ENCODE data around the gene RSPH3. TPM values are rescaled to one million over a fixed set of nuclear protein-coding genes. Genes with fewer than 3 reads are reported as not detected.
"Not testable (repeated sequence)": the region's sequence is repeated elsewhere in the genome, so short reads cannot be mapped to it uniquely, and the experiment has no call there.

The RSPH3 gene
- total RNA-seq, 1 donor from 2014 or later = 5.5 TPM

DNA sequence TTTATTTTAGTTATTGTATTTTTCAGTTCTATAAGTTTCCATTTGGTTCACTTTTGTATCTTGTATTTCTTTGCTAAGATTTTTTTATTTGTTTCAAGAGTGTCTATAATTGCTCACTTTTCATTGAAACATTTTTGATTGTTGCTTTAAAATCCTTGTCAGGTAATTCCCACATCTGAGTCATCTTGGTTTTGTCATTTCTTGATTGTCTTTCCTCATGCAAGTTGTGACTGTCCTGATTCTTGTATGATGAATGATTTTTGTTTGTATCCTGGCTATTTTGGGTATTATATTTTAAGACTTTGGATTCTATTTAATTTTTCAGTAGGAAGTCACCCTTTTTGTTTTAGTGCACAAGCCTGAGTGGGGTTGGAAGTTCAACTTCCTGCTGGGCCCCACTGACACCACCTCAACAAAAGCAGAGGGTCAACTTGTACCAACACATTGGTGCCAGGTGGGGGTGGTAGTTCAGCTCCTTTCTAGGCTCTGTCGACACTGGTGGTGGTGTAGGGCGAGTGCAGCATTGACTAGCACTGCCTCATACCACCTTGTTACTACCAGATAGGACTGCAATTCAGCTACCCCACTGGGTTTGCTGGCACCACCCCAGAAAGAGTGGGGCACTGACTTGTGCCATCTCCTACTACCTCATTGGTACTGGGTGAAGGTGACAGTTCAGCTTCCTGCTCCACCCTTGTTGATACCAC lies 8.8 kb downstream of the RSPH3 start:
- TF ChIP-seq, protein P1, sequence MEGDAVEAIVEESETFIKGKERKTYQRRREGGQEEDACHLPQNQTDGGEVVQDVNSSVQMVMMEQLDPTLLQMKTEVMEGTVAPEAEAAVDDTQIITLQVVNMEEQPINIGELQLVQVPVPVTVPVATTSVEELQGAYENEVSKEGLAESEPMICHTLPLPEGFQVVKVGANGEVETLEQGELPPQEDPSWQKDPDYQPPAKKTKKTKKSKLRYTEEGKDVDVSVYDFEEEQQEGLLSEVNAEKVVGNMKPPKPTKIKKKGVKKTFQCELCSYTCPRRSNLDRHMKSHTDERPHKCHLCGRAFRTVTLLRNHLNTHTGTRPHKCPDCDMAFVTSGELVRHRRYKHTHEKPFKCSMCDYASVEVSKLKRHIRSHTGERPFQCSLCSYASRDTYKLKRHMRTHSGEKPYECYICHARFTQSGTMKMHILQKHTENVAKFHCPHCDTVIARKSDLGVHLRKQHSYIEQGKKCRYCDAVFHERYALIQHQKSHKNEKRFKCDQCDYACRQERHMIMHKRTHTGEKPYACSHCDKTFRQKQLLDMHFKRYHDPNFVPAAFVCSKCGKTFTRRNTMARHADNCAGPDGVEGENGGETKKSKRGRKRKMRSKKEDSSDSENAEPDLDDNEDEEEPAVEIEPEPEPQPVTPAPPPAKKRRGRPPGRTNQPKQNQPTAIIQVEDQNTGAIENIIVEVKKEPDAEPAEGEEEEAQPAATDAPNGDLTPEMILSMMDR (IDR thresholded peaks at IDR 0.05; ENCODE audit: insufficient read depth, low read length, severe bottlenecking) = peak; percentile 8
- Histone ChIP-seq H3K36me3 (ENCODE audit: control insufficient read depth, insufficient read depth, low read length) (no peaks in the 10 kb centered on the region), H3K4me3 (ENCODE audit: low read depth, low read length) (no peak overlapping the region), H3K27me3 (ENCODE audit: control insufficient read depth, insufficient read depth, low read length) (no peaks in the 10 kb centered on the region)
- peak; percentile 78 for DNase-seq (ENCODE audit: low read depth)
- no peak for FAIRE-seq

DNA sequence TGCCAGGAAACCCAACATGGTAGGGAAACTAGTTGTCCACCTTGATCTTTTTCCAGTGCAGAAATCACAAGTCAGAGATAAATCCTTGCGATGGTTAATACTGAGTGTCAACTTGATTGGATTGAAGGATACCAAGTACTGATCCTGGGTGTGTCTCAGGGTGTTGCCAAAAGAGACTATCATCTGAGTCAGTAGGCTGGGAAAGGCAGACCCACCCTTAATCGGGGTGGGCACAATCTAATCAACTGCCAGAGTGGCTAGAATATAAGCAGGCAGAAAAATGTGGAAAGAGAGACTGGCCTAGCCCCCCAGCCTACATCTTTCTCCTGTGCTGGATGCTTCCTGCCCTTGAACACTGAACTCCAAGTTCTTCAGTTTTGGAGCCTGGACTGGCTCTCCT lies 10.3 kb downstream of the RSPH3 start:
- H3K36me3 ChIP-seq (ENCODE audit: control insufficient read depth, insufficient read depth, low read length); H3K4me3 ChIP-seq (ENCODE audit: low read depth, low read length); H3K27me3 ChIP-seq (ENCODE audit: control insufficient read depth, insufficient read depth, low read length); DNase-seq (ENCODE audit: low read depth): not testable (repeated sequence)
- peak; percentile 50 for FAIRE-seq

DNA sequence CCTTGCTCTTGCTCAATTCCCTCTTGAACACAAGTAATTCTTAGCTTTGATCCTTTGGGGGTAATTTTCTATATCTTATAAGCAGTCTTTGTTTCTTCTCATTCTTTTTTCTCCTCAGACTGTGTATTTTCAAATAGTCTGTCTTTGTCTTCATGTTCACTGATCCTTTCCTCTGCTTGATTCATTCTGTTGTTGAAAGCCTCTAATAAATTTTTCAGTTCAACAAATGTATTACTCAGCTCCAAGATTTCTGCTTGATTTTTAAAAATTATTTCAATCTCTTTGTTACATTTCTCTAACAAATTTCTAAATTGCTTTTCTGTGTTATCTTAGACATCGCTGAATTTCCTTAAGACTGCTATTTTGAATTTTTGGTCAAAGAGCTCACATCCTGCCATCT lies 11.5 kb downstream of the RSPH3 start:
- DNase-seq (ENCODE audit: low read depth) (no peak), FAIRE-seq (no peak)
- Histone ChIP-seq H3K27me3 (ENCODE audit: control insufficient read depth, insufficient read depth, low read length) (no peaks in the 10 kb centered on the region), H3K4me3 (ENCODE audit: low read depth, low read length) (no peak overlapping the region), H3K36me3 (ENCODE audit: control insufficient read depth, insufficient read depth, low read length) (no peaks in the 10 kb centered on the region)
- TF ChIP-seq, protein P1 (IDR thresholded peaks at IDR 0.05; ENCODE audit: insufficient read depth, low read length, severe bottlenecking) = no peak

DNA sequence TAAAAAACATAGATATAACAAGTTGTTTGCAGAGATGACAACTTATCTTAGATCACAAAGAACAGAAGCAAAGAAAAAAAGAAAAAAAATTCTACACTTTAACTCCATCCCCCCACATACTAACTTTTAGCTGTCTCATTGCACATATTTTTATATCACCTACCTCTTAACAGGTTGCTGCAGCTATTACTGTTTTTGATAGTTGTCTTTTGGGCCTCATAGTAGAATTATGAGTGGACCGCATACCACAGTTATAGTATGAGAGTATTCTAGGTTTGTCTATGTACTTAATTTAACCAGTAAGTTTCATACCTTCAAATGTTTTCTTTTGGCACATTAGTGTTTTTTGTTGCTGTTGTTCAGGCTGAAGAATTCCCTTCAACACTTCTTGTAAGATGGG lies 12.3 kb downstream of the RSPH3 start:
- Histone ChIP-seq H3K4me3 (ENCODE audit: low read depth, low read length) (no peak overlapping the region), H3K36me3 (ENCODE audit: control insufficient read depth, insufficient read depth, low read length) (no peaks in the 10 kb centered on the region), H3K27me3 (ENCODE audit: control insufficient read depth, insufficient read depth, low read length) (no peaks in the 10 kb centered on the region)
- DNase-seq (ENCODE audit: low read depth) = no peak
- no peak for FAIRE-seq
- TF ChIP-seq, protein P1 (IDR thresholded peaks at IDR 0.05; ENCODE audit: insufficient read depth, low read length, severe bottlenecking) = no peak

DNA sequence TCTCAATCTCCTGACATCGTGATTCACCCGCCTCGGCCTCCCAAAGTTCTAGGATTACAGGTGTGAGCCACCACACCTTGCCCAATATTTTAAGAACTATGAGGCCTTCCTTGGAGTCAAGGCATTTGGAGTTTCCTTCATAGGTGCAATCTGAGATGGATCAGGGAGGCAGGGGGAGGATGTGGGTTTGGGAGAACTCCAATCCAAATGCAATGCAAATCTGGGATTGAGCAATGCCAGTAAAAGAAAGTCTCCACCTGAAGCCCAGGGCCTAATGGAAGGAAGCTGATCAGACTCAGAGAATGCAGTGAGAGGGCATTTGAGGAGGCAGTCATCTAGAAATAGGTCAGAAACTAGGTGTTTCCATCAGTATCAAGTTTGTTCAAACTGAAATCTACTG lies 21.2 kb downstream of the RSPH3 start:
- no peak for FAIRE-seq
- Histone ChIP-seq H3K36me3 (ENCODE audit: control insufficient read depth, insufficient read depth, low read length) (peaks cover 4% of the 10 kb centered on the region), H3K4me3 (ENCODE audit: low read depth, low read length) (no peak overlapping the region), H3K27me3 (ENCODE audit: control insufficient read depth, insufficient read depth, low read length) (no peaks in the 10 kb centered on the region)
- TF ChIP-seq, protein P1 (IDR thresholded peaks at IDR 0.05; ENCODE audit: insufficient read depth, low read length, severe bottlenecking) = no peak
- peak; percentile 74 for DNase-seq (ENCODE audit: low read depth)

DNA sequence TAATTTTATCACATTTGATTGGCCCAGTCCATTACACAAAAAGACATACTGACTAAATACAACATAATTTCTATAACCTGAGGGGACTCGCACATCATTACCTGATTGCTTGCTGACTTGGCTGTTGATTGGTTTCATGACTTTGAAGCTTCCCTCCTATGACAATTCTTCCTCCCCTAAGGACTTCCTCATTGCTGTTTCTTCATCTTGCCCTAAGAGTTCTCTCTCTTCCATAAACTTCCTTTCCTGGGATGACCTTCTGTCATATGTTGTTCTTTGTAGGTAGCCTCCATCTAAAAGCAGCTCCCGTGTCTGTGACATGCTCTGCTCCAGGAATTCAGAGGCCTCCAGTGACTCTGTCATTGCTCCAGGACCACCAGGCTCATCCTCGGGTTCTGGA lies 22.6 kb downstream of the RSPH3 start:
- Histone ChIP-seq H3K36me3 (ENCODE audit: control insufficient read depth, insufficient read depth, low read length) (peaks cover 4% of the 10 kb centered on the region), H3K27me3 (ENCODE audit: control insufficient read depth, insufficient read depth, low read length) (no peaks in the 10 kb centered on the region), H3K4me3 (ENCODE audit: low read depth, low read length) (no peak overlapping the region)
- DNase-seq (ENCODE audit: low read depth) (no peak), FAIRE-seq (no peak)
- TF ChIP-seq, protein P1 (IDR thresholded peaks at IDR 0.05; ENCODE audit: insufficient read depth, low read length, severe bottlenecking) = no peak
